ENCODE data around the gene UBA6.
"Not testable (repeated sequence)": the region's sequence is repeated elsewhere in the genome, so short reads cannot be mapped to it uniquely, and the experiment has no call there.

Gene UBA6

DNA sequence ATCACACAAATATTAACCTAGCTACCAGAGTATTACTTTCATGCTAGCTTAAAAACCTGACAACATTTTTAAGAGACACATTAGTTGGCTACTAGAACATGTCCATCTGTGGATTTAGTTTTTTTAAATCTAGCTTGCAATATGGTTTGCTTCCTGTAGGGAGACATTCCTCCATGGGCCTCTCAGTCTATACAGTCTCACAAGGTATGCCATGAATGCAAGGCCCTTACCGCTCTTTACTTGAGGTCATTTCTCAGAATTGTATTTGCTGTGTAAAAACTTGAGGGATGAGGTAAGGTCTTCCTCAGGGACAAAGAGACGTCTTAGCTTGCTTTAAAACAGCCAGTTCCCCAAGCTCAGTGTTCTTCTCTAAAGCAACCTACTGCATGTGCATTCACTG is 26.9 kb downstream of the UBA6 start:
- DNase-seq (ENCODE audit: low read depth in 1 of 2, low spot score in 1 of 2), result no peak

GRCh38 chr4:67668315-67668714 is 32.6 kb downstream of the UBA6 start:
- DNase-seq (ENCODE audit: low read depth in 1 of 2, low spot score in 1 of 2), result no peak

- no peak for DNase-seq (ENCODE audit: low read depth in 1 of 2, low spot score in 1 of 2)
Observed at GRCh38 chr4:67660418-67660817, 40.5 kb downstream of the UBA6 start.

- DNase-seq (ENCODE audit: low read depth in 1 of 2, low spot score in 1 of 2), result no peak
Observed at GRCh38 chr4:67659065-67659464, 41.9 kb downstream of the UBA6 start.

GRCh38 chr4:67658302-67658701 is 42.7 kb downstream of the UBA6 start:
- no peak for DNase-seq (ENCODE audit: low read depth in 1 of 2, low spot score in 1 of 2)

DNA sequence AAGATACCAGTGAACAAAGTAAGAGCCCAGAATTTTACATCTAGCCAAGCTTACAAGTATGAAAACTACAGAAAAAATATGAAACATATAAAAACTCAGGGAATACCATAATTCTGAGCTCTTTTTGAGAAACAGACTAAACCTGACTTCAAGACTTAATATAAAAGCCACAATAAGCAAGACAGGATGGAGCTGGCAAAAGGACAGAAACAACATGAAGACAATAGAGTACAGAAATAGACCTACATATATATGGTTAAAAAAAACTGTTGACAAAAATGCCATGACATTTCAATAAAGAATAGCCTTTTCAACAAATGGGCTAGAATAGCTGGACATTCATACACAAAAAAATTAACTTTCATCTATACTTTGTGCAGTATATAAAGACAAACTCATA is 49.4 kb downstream of the UBA6 start:
- DNase-seq (ENCODE audit: low read depth in 1 of 2, low spot score in 1 of 2), result no peak

DNA sequence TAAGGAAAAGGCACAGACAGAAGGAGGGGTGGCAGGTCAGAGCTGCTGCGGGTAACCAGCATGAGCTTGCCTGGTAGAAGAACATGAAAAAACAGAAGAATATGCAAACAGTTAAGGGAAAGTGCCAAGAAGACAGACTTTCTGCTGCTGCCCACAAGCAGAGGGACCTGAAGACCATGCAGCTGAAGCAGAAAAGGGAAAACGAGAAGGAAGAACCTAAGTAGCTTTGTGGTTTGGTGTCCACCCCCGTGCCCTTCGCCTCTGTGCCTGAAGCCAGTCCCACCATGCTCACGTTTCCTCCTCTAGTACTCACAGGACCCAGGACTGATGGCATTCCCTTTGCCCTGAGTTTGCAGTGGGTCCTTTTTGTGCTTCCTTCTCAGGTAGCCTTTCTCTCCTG is 62.8 kb downstream of the UBA6 start:
- no peak for DNase-seq (ENCODE audit: low read depth in 1 of 2, low spot score in 1 of 2)

GRCh38 chr4:67636978-67637377 is 64.0 kb downstream of the UBA6 start:
- DNase-seq (ENCODE audit: low read depth in 1 of 2, low spot score in 1 of 2), result not testable (repeated sequence)

GRCh38 chr4:67635331-67635730 is 65.6 kb downstream of the UBA6 start:
- DNase-seq (ENCODE audit: low read depth in 1 of 2, low spot score in 1 of 2), result no peak

GRCh38 chr4:67634741-67635140 is 66.2 kb downstream of the UBA6 start:
- DNase-seq (ENCODE audit: low read depth in 1 of 2, low spot score in 1 of 2), result no peak

DNA sequence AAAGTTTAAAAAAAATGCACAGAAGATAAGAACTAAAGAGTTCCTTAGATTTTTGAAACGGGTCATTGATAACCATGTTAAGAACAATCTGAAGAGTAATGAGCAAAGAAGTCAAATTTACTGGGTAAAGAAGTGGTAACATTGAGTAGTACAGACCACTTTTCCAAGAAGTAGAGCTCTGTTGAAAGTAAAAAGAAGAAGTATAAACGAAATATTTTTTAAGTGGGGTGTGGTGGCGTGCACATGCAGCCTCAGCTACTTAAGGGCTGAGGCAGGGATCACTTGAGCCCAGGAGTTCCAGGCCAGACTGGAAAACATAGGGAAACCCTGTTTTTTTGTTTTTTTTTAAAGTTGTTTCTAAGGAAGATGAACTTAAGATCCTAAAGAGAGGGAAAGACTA is 68.5 kb downstream of the UBA6 start:
- DNase-seq (ENCODE audit: low read depth in 1 of 2, low spot score in 1 of 2), result no peak

DNA sequence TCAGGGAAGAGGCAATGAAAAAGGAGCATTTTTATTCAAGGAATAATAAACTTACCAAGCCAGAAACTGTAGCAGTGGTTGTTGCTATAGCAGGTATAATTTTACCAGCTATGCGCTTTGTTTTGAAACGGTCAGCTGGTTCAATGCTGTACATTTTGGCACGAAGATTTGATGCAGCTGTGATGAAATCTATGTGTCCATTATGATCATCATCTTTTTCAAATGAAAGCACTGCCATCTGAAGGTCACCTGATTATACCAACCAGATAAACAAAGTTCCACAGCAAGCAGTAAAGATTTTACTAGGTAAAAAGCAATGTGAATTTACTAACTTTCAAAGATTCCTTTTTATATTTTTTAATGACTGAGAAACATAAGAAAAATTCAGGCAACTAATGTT is 76.0 kb downstream of the UBA6 start:
- DNase-seq (ENCODE audit: low read depth in 1 of 2, low spot score in 1 of 2), result no peak

DNA sequence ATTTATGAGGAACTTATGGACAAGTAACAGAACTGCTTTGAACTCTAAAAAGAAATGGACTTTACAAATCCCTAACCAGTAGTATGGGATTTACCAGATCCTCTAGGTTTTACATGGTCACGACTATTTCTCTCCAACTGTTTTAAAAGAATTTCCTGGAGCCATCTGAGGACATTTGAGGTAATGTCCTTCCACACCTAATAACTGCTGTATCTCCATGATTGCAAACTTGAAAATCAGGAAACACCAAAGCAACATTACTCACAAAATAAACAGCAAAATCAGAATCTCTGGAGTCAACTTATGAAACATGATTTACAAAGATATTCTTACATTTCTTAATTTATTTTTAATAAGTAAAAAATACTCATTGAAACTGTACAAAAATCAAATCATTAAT is 84.5 kb downstream of the UBA6 start:
- no peak for DNase-seq (ENCODE audit: low read depth in 1 of 2, low spot score in 1 of 2)

GRCh38 chr4:67615119-67615518 is 85.8 kb downstream of the UBA6 start:
- DNase-seq (ENCODE audit: low read depth in 1 of 2, low spot score in 1 of 2), result no peak

DNA sequence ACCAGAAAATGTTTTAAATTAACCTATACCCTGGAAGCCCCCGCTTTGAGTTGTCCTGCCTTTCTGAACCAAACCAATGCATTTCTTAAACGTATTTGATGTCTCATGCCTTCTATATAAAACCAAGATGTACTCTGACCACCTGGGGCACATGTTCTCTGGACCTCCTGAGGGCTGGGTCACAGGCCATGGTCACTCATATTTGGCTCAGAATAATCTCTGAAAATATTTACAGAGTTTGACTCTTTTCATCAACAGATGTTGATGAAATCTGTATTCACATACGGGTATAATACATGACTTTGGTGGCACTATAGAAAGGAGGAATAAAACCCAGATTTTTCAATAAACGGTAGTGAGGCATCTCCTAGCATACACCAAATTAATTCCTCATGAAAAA is 86.8 kb downstream of the UBA6 start:
- DNase-seq (ENCODE audit: low read depth in 1 of 2, low spot score in 1 of 2), result no peak

- DNase-seq (ENCODE audit: low read depth in 1 of 2, low spot score in 1 of 2), result no peak
Observed at GRCh38 chr4:67608027-67608426, 92.9 kb downstream of the UBA6 start.

- no peak for DNase-seq (ENCODE audit: low read depth in 1 of 2, low spot score in 1 of 2)
Observed at GRCh38 chr4:67604749-67605148, 96.2 kb downstream of the UBA6 start.

GRCh38 chr4:67604029-67604381 is 97.0 kb downstream of the UBA6 start:
- DNase-seq (ENCODE audit: low read depth in 1 of 2, low spot score in 1 of 2), result no peak

DNA sequence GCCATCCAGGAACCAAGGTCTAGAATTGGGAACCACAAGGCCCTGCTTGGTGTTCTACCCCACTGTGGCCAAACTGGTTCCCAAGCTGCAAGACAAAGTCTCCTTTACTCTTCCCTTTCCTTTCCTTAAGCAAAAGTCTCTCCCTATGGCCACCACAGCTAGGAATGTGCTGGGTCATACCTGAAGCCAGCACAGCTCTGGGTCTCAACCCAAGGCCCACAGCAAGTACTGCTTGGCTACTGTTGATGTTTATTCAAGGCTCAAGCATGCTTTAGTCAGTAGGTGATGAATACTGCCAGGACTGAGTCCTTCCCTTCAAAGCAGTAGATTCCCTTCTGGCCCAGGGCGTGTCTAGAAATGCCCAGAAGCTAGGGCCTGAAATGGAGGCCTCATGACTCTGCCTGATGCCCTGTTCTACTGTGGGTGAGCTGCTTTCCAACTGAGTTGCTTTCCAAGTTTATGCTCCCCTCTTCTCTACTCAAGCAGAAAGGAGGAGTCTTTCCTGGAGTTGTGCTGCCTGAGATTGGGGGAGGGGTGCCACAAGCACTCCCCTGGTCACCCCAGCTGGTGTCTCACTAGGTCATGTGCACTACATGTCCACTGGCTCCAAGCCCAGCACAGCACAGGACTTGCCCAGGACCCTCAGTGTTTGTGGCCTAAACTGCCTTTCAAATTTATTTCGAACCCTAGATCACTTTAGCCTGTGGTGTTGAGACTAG is 97.5 kb downstream of the UBA6 start:
- DNase-seq (ENCODE audit: low read depth in 1 of 2, low spot score in 1 of 2), result no peak

DNA sequence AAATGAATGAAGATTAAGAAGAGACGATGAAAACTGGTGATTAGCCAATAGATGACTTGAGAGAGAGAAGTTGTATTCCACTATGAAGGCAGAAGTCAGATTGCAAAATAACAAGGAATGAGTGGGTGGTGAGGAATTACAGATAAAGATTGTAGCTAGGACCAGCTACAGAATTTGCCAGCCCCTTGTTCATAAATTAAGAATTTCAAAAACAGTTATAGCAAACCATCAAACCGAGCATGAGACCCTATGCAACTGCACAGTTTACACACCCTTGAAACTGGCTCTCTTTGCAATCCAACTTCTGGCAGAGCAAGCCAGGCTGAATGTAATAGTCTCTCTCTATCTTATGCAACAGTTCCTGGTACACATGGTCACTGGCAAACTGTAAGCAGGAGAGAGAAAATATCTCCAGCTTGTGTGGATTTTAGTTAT is 107.2 kb downstream of the UBA6 start:
- no peak for DNase-seq (ENCODE audit: low read depth in 1 of 2, low spot score in 1 of 2)

DNA sequence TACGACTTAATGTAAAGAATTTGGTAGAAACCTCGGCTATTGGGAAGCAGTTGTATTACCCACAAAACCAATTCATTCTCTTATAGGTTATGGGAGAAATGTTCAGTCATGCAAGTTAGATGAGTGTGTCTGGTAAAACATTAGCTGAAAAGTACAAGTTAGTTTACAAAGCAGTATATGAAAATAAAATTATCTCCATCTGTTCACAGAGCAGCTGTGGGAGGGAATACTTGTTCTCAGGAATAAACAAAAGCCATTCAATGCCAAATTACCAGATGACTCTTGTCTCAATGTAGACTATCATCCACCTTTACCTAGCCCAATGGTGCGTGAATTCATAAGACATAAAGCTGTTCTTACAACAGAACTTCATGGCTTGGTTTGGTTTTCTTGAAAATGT is 113.8 kb downstream of the UBA6 start:
- DNase-seq (ENCODE audit: low read depth in 1 of 2, low spot score in 1 of 2), result no peak

DNA sequence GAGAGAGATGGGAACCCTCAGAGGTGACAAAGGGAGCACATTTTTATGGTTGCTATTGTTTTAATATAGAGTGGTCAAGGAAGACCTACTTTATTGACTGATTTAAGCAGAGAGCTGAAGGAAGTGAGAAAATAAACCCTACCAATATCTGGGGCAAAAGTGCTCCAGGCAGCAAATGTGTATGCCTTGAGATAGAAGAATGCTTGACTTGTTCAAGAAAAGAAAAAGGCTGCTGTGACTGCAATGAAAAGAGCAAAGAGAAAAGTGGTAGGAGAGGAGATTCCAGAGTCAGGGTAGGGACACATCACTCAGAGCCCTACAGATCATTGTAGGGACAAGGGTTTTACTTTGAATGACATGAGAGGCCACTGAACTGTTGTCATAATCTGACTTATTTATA is 116.5 kb downstream of the UBA6 start:
- DNase-seq (ENCODE audit: low read depth in 1 of 2, low spot score in 1 of 2), result no peak

GRCh38 chr4:67581913-67582312 is 119.0 kb downstream of the UBA6 start:
- no peak for DNase-seq (ENCODE audit: low read depth in 1 of 2, low spot score in 1 of 2)
